Lower leg skin (tissue), 4 donors: ENCODE measurements around the gene FRY. TPM values are rescaled to one million over a fixed set of nuclear protein-coding genes. Genes with fewer than 3 reads are reported as not detected.

ENCODE experiments used
- DNase-seq, 2 donors: peaks; one replicate each; pipeline ENCODE4 v3.0.0-alpha.2; 2019; ENCODE audit warnings: low spot score in 2 of 2
- H3K4me3 ChIP-seq: fragments of 200-600 bp; sonication (generic); 2 replicates; pipeline ENCODE4 v1.5.1; 2017; ENCODE audit warnings: mild to moderate bottlenecking, low read depth; ENCODE audit not compliant: poor library complexity, severe bottlenecking
- CTCF ChIP-seq, 3 donors: fragments of 450-650 bp; IDR thresholded peaks; one replicate each; pipeline ENCODE4 v1.5.1; 2016; ENCODE audit warnings: antibody characterized with exemption in 3 of 3, mild to moderate bottlenecking in 3 of 3, moderate library complexity in 2 of 3
- POLR2A ChIP-seq, 2 donors: fragments of 450-650 bp; IDR thresholded peaks; one replicate each; pipeline ENCODE4 v1.6.1; 2016 to 2017; ENCODE audit warnings: antibody characterized with exemption in 2 of 2, mild to moderate bottlenecking in 1 of 2, moderate library complexity in 1 of 2
- WGBS, 2 donors: methylation state at CpG; one replicate each; pipeline ENCODE4 v1.1.5; 2018; 5-methylcytosine and 5-hydroxymethylcytosine counted together
- intact Hi-C: fragments of 100-400 bp; cut with DNase I; formaldehyde crosslinking; loops from one replicate; pipeline ENCODE4 v1.15.0; 2023; ENCODE audit warnings: low total_unique reads
- total RNA-seq, 4 donors: library from RNA; depleted of rRNA; stranded (reverse); fragments of >200 nt; gene quantifications; one replicate each; pipeline ENCODE4 v1.1.0, GENCODE V29; 2016

The FRY gene
- total RNA-seq, 4 donors from 2014 or later = 24.9 to 39.6 (median 35.9) TPM

DNA sequence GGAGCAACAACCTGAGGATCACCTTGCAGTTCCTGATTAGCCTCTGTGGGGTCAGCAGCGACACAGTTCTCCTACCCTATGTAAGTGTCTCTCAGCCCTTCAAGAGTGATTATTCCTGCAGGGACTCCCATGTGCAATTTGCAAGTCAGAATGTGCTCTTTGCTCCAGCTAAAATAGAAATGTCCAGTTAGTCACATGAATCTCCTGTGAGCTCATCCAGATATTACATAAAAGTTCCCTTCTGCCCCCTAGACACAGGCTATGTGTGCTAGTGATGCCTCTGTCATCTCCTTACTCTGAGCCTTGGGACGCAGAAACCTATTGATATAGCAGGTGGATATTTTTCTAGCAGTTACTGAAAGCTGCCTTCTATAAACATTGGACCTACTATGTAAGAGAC is 178.1 kb downstream of the FRY start:
- H3K4me3 ChIP-seq = no peak overlapping the region
- intact Hi-C loops = no loop called here
- TF ChIP-seq POLR2A (IDR thresholded peaks at IDR 0.05) = no peak
- no peak for TF ChIP-seq CTCF (IDR thresholded peaks at IDR 0.05)
- 88 to 94% methylated on average over 2 of the region's 2 CpGs for WGBS, 2 donors
- DNase-seq = no peak

- no peak for DNase-seq
- no peak overlapping the region for H3K4me3 ChIP-seq
- intact Hi-C loops = no loop called here
- TF ChIP-seq POLR2A (IDR thresholded peaks at IDR 0.05) = no peak
- TF ChIP-seq CTCF (IDR thresholded peaks at IDR 0.05) = no peak
Measured at GRCh38 chr13:32210101-32210500, 178.5 kb downstream of the FRY start.

DNA sequence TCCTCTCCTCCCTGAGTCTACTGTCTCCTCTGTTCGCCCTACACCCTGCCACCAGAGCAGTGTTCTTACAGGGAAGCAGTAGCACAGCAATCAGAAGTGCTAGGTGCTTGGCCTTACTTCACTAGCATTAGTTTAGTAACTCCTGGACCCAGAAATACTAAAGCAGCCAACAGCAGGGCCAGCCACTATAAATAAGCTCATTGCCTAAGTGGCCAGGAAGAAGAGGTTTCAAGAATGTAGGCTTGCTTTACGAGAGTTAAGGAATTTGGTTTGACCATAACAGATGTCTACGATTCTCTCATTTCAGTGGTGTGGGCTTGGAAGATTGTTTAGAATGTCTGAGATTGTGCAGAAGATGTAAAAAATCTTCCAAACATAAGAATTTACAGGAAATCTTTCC is 180.2 kb downstream of the FRY start:
- no peak overlapping the region for H3K4me3 ChIP-seq
- intact Hi-C loops = no loop called here
- DNase-seq = no peak
- TF ChIP-seq POLR2A (IDR thresholded peaks at IDR 0.05) (no peak), CTCF (IDR thresholded peaks at IDR 0.05) (no peak)
- WGBS, 2 donors = 84 to 93% methylated on average over 3 of the region's 3 CpGs

- no peak overlapping the region for H3K4me3 ChIP-seq
- WGBS, 2 donors = 87% methylated on average over 3 of the region's 3 CpGs
- intact Hi-C loops = no loop called here
- no peak for DNase-seq
- TF ChIP-seq POLR2A (IDR thresholded peaks at IDR 0.05) (no peak), CTCF (IDR thresholded peaks at IDR 0.05) (no peak)
Measured at GRCh38 chr13:32212421-32212820, 180.8 kb downstream of the FRY start.

DNA sequence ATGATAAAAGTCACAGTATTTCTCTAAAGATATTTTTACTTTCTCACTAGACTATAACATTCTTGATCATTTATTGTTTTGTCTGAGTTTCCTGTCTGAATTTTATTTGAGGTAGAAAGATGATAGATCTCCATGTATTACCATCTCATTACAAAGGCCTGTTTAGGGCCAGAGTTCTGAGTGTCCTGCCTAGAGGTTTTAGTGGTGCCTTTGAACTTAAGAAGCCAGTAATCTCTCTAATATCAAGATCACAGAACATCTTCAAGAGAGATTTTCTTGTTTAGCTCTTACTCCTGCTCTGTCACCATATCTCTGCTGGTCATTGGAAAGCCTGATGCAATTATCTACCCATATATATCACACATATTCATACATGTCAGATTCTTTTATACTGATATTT is 182.1 kb downstream of the FRY start:
- TF ChIP-seq POLR2A (IDR thresholded peaks at IDR 0.05) = no peak
- no peak for TF ChIP-seq CTCF (IDR thresholded peaks at IDR 0.05)
- no peak overlapping the region for H3K4me3 ChIP-seq
- DNase-seq = no peak
- intact Hi-C loops = no loop called here

DNA sequence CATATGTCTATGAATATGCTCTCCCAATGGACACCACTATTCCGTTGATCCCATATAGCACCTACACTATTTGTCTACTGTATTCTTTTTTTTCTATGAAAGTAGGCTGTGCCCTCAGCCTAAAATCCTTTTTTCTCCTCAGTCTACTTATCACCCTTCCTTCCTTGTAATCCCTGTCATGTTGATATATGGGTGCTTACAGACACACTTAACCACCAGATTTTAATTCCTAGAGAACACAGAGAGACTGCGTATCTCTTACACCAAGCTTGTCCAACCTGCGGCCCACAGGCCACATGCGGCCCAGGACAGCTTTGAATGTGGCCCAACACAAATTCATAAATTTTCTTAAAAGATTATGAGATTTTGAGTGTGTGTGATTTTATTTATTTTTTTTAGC is 182.5 kb downstream of the FRY start:
- WGBS, 2 donors = 97 to 98% methylated on average over 4 of the region's 4 CpGs
- no peak for DNase-seq
- intact Hi-C loops = no loop called here
- TF ChIP-seq POLR2A (IDR thresholded peaks at IDR 0.05) (no peak), CTCF (IDR thresholded peaks at IDR 0.05) (no peak)
- H3K4me3 ChIP-seq = no peak overlapping the region
